Stimulated activated CD8-positive, alpha-beta memory T cell treated with anti-CD3 and anti-CD28 coated beads, Interleukin-4, amount 100 ng/mL, for 24 hours (primary cell): ENCODE data around the gene RGS12.
"Not testable (repeated sequence)": the region's sequence is repeated elsewhere in the genome, so short reads cannot be mapped to it uniquely, and the experiment has no call there.

Source experiments
- DNase-seq: peaks from one replicate; pipeline ENCODE4 v3.0.0-alpha.2; 2020; ENCODE audit warnings: low read depth

Gene RGS12

DNA sequence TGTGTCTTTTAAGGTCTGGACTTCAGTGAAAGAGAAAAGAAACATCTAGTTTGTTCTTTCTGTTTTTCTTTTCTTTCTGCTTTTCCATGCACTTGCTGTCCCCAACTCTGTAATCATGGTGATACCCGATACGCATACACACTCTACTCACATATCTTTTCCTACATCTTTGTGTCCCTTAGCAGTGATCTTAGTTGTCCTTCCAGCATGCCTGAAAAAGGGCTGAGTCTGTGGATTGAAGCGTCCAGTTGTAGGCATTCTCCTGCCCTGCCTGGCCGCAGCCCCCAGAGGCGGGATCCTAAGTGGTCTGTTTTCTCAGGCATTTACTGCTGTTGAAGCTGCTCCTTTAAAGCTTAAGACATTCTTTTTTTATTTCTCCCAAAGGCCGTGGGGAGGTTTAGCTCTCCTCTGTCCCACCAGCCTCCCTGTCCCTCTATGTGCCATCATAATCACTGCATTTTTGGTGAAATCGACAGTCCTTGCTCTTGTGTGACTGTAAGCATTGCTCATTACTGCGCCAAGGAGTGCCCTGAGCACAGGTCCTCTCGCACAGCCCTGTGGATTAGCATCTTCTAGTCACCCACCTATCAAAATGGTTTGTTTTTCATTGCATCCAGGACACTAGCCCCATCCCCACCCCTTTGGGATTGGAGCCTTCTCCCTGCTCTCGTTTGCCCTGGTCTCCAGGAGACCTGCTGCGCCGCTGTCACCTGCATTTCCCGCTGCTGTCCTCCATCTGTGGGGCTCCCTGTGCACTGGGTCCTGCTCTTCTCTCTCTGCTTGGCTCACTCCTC lies 4.4 kb downstream of the RGS12 start:
- DNase-seq, result no peak

DNA sequence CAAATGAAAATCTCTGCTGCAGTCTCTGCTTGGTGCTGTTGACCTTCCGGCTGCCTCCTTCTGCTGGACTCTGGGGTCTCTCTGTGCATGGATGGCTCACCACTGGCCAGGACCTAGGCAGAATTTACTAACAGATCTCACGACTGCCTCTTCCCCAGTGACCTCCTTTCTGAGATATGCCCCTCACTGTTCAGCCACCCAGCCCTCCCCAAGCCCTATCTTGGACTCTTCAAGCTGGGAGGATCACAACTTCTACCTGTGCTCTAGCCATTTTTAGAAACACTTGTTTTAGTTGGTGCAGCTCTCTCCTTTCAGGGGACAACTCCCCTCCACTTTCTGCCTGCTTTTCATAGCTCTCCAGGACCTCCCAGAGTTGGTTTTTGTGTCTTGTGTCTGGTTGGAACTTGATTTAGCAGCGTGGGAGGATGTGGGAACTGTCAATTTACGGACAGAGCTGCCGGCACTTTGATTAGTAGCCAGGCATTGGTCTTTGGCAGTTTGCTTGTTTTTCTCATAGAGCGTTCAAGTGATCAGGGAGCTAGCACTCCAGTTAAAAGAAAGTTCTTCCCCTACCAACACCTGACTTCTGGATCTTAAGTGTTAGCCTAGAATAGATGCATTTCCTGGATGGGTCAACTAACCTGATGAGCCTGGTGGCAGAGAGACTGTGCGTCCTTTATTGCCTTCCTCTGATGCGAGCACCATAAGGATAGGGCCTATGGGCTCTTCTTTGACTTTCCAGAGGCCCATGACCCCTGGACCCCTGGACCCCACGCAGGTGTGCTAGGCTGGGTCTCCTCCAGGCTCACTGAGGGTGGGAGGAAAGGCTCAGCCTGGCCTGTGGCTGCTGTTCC lies 6.5 kb downstream of the RGS12 start:
- DNase-seq, result no peak

DNA sequence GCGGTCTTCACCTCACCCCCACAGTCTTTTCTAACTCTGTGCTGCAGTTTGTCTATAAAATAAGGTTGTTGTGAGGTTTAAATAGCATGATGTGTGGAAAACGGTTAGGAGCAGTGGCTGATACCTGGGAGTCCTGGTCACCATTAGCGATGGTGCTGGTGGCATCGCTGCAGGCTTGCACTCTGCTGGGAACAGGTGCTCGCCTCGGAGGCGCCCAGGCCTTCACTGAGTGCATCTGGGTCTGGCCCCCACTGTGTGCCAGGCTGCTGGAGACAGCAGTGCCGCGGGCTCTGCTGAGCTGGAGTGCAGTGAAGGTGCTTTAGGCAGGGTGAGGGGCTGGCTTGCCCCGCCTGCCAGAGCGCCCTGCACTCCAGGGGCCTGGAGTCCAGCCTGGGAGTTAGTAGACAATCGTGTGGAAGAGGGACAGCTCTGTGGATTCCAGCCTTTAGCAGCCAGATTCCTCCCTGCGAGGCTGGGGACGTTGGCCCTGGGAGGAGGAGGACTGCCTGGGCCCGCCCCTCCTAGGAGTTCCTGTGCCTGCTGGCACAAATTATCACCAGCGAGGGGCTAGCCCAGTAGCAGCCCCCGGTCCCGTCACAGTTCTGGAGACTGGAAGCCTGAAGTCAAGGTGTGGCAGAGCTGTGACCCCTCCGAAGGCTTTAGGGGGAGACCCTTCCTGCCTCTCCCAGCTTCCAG lies 7.3 kb downstream of the RGS12 start:
- no peak for DNase-seq

DNA sequence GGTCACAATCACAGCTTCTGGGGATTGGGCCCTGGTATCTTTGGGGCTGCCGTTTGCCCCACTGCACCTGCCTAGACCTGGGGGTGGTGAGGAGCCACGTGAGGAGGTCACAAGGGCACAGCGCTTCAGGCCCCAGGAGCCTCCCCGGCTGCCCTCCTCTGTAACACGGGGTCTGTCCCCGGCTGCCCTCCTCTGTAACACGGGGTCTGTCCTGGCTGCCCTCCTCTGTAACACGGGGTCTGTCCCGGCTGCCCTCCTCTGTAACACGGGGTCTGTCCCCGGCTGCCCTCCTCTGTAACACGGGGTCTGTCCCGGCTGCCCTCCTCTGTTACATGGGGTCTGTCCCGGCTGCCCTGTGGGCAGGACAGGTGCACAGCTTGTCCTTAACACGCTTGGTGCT lies 8.1 kb downstream of the RGS12 start:
- not testable (repeated sequence) for DNase-seq

DNA sequence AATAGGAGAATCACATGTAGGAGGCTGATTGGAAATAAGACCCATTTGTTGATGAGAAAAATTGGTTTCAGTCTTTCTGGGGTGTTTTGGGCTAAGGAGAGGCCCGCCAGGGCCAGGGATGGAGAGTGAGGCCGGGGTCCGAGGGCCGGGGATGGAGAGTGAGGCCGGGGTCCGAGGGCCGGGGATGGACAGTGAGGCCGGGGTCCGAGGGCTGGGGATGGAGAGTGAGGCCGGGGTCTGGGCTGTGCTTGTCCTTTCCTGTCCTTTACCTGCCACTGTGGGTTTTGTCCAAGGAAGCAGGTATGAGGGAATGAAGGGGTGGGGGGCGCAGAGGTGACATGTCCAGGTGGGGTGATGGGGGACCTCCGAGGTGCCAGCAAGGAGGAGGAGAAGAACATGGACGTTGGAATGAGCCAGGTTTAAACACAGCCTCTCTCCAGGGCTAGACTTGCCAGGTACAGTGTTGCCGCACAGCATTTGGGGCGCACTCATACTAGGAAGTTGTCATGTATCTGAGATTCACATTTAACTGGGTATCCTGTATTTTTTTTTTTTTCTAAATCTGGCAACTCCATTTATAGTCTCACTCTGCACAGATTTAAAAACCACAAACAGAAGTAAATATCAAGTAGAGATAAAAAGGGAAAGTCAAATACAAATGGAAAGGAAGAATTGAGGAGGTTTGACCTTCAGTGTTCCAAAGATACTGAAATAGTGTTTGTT lies 8.8 kb downstream of the RGS12 start:
- DNase-seq, result no peak

DNA sequence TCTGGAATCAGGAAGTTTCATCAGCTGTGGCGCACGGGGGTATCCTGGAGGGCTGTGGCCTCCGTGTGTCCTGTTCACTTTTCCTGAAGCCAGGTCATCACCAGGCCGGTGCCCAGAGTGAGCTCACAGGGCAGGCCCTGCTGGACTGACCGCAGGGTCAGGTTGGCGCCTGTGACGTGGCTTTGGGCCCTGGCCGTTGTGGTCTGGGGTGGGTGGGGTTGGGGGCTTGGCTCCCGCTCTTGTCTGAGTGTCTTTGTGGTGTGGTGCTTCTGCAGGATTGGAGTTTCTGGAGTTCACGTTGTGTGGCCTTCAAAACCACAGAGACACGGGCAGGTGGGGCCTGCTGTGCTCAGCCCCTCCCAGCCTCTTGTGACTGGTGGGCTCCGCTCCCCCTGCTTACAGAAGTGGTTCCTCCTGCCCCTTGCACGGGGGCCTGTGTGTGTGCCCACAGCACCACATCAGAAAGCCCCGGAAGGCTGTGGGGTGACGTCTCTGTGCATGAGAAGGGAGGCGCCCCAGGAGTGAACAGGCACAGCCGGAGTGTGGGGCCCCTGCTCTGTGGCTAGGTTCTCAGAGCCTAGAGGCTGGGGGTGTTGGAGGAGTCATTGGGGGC lies 9.5 kb downstream of the RGS12 start:
- DNase-seq, result peak; percentile 61

DNA sequence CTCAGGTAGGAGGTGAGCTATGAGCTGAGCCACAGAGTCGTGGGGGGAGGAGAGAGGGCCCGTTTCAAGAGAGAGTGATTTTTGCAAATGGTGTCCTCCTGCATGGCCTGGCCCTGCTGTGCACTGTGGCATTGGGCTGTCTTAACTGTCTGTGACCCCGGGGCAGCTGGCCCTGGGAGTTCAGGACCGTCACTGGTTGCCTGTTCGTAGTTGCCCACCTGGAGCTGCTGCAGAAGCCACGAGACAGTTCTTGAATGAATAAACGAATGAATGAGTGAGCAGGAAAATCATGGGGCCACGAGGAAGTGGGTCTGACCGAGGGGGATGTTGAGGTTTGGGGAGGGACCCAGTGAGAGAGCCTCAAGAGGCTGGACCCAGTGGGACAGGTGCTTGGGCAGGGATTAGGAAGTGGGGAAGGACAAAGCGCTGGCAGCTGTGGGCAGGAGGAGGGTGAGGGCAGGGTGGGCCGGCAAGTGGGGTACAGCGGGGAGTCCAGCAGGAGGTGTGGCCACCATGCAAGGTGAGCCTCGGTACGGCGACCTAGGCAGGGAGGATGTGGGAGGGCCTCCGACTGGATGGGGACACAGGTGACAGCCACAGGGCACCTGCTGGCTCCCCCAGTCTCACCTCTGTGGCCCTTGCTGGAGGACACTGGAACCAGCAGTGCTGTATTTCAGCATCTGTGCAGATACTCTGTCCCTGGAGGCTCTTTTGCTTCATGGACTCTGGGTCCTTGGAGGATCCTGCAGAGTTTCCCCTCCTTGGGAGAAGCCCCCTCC lies 10.2 kb downstream of the RGS12 start:
- DNase-seq, result no peak

DNA sequence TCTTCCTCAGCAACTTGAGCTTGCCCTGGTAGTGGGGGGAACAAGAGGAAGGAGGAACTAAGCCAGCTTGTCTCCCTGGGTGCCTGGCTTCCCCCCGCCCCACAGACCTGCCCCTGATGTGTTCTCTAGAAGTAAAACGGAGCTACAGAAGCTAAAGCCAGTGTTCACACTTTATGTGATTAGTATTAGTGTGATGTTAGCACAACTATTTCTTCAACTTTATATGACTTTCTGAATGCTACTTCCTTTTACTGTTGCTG lies 10.7 kb downstream of the RGS12 start:
- DNase-seq, result no peak

DNA sequence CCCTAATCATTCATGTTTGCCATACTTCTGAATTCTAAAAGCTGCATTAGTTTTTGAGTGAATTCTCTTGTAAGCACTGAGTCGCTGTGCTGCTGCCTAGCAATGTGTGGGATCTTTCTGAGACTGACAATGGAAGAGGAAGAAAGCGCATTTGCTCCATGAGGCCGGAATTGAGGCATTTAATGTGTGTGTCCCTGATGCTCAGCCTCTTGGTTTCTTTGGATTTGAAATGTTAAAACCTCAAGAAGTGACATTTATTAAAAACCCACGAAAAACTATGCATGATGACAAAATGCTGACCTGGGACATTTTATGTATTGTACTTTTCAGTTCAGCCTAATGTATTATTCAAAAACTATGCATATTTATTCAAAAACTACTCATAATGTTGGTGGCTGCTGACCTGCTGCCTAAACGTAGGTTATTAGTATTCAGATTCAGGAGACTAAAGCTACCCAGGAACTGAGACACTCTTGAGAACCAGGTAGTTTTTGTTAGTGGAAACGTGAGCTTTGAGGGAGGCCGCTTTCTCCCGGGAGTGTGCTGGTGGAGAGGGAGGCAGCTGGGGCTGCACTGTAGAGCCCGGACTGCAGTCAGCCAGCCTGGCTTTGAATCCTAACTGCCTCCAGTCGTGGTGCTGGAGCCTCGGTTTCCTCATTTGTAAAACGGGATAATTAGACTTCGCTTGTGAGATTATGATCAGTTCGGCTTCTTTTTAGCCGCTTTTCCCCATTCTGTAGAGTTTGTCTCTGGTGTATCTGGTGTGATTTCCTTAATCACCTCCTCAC lies 11.3 kb downstream of the RGS12 start:
- no peak for DNase-seq

DNA sequence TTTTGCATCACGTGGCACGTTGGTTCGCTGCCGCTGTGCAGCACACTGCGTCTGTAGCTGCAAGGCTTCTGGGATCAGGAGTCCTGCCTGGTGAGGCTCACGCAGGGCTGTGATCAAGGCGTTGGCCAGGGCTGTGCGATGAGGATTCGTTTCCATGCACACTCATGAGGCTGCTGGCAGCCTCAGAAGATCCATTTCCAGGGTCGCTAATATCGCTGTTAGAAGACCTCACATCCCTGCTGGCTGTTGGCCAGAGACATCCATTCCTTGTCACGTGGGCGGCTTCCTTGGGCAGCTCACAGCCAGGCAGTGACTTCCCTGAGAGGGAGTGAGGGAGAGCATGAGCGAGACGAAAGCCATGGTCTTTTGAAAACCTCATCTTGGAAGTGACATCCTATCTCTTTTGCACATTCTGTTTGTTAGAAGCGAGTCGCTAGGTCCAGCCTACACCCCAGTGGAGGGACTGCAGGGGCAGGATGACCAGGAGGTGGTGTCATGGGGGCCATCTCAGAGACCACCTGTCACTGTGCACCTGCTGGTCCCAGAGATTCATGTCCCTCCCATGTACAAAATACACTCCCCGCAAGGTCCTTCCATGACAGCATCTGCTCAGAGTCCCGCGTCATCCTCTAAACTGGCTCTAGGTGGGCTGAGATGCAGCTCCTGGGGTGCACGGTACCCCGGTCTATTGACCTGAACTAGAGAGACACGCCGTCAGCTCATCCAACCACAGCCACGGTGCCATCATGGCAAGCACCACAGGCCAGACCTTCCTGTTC lies 12.2 kb downstream of the RGS12 start:
- DNase-seq, result no peak

DNA sequence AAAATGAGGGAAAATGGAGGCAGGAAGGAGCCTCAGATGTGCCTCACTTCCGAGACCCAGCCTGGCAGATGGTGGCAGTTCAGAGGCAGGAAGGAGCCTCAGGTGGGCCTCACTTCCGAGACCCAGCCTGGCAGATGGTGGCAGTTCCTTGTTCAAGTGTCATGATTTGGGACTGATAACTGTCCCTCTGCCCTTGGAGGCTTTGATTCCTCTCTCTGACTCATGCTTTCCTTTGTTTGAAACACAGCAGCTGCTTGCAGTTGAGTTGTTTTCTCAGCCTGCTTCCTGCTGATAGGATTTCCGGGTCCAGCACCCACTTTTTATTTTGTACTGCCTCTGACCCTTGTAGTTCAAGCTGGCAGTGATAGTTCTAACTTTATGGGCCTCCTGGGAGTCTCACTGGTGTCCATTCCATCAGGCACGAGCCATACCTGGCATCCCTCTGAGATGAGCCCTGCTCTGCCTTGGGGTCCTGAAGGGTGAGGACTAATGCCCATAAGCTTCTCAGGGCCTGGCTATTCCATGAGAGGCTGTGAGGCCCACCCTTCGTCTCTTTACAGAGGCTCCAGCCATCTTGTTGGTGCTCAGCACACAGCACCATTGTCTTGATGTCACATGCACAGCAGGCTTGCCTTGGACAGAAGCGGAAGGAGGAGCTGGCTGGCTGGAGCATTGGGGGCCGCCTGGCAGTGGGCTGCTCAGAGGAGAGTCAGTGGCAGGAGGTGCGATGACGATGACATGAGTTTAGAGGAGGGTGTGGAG lies 13.0 kb downstream of the RGS12 start:
- DNase-seq, result no peak

DNA sequence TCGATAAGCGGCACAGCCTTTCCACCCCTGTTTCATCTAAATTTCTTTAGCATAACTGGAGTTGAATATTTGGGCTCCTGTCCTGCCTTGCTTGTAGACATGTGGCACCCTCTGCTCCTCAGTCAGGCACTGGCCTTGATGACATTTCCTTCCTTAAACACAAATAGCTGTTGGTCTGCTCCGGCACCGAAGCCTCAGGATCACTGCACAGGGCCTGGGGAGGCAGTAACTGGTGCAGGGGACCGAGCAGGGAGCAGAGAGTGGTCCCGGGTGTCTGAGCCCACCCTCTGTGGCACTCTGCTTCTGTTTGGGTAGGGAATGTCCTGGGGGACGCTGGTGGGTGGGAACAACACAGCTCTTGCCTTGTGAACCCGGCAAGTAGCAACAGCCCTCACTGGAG lies 13.6 kb downstream of the RGS12 start:
- DNase-seq, result no peak

DNA sequence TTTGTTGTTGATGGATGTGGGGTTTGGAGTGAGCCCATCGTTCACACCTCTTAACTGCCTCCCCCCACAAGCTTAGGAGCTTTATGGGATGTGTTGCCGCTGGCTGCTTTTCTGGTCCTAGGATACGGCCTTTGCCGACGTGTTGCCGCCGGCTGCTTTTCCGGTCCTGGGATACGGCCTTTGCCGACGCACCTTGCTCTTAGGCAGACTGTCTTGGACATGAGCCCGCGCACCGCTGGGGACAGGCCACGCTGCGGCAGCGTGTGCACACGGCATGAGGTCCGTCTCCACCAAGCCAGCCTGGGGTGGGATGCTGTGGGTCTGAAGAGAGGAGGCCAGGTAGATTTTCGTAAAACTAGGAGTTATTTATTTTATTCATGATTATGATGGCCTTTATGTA lies 14.2 kb downstream of the RGS12 start:
- no peak for DNase-seq

DNA sequence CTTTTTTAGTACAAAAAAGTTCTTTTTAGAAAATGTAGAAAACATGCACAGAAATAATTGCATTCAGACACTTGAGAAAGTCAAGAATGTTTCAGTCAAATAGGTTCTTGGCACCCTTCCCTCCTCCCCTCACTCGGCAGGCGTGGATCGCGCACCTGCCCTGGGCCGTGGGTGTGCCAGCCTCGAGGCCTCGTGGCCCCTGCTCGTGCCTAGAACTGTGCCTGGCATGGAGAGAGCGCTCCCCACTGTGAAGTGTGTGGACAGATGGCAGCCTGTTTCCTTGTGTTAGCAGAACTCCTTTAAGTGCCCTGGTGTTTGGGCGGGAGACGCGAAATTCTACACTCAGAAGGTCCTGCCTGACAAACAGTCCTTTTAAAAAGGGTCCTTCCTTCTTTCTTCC lies 14.7 kb downstream of the RGS12 start:
- DNase-seq, result no peak

DNA sequence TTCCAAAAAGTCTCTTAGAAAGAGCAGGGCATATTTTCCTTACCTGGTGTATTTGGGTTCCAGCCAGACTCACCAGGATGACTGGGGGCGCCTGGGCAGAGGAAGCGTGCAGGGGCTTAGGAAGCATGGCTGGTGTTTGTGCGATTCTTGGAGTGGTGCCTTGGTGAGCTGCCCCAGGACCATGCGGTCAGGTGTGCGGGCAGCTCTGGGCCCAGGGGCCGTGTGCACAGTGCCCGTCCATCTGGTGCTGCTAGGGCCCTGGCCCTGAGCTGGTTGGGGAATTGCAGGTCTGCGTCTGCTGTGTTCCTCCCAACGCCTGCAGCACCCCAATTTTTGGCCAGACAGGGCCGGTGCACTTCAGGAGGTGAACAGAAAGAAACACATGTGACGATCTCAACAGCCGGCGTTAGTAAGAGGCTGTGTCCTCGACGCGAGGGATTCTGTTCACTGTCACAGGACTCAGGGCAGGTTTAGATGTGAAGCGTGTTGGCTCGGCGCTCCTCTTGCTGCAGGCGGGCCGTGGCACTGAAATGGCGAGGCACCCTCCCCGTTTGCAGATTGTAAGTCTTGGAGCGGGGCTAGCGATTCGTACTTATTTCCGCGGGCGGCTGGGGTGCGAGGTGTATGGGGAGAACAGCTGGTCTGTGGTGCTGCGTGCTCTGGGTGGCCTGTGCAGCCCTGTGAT lies 15.2 kb downstream of the RGS12 start:
- DNase-seq, result no peak

DNA sequence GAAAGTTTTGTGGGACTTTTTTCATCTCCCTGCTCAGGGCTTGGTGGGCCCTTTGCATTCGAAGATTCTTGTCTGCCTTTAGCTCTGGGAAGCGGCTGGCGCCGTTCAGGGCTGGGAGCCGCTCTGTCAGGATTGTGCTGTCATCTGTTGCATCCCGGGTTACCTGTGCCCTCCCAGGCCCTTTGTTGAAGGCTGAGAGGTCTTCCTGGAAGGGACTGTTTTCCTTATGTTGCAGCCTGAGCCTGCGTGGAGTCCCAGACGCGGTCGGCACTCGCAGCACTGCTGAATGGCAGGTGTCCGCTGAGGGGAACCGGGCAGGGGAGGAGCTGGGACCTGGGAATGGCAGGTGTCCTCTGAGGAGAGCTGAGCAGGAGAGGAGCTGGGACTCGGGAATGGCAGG lies 15.9 kb downstream of the RGS12 start:
- DNase-seq, result no peak

DNA sequence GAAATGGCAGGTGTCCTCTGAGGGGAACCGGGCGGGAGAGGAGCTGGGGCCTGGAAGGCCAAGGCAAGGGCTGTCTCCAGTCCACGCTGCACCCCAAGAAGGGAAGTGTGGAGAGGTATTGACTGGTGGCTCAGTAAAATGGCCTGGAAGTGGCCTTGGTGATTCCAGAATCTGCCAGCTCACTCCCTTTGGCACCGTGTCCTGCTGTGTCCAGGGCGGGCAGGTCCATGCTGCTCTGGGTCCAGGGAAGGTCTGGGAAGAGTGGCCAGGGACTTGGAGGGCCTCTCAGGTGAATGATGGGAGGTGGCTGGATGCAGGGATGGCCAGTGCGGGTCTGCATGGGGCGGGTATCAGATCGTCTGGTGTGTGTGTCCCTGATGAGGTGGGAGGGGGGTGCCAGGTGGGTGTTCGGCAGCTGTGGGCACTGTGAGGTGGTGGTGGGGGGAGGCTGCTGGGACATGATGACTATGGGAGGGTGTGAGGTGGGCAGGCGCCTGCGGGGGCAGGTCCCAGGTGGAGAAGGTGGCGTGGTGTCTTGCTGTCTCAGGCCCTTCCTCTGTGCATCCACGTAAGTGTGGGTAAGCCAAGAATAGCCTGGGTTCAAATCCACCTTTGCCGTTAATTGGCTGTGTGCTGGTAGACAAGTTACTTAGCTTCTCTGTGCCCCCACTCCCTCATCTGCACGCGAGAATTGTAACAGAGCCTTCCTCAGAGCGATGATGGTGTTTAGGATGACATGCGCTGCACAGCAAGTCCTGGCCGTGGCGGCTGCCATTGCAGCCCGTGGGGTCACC lies 17.7 kb downstream of the RGS12 start:
- DNase-seq, result no peak

DNA sequence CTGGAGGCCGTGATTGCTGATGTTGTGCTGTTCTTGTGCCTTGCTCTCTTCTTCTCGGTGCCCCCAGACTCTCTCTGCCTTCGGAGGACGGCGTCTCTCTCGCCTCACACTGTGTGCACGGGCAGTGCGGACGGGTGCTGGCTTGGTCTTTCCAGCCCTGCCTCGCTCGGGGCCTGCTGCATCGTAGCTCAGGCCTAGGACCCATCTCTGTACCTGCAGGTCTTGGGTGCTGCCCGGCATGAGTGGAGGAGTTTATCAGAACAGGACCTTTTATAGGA lies 18.2 kb downstream of the RGS12 start:
- DNase-seq, result no peak
